IMR-90 (cell line): ENCODE results near the gene PPP1R37. TPM values are rescaled to one million over a fixed set of nuclear protein-coding genes. Genes with fewer than 3 reads are reported as not detected.

Experiments used
- ATAC-seq: fragments of 200-7000 bp; cut with Tn5 transposase; 2 replicates; pipeline ENCODE4 v1.9.1; 2020; ENCODE audit warnings: low read depth, mild to moderate bottlenecking, moderate library complexity
- BruUV-seq: library from RNA; stranded (reverse); fragments of 400-500 nt; replicated peaks from 2 replicates; lab custom pipeline; 2021; lab: Mats Ljungman, UMichigan
- CTCF ChIA-PET: fragments of 300-600 bp; formaldehyde crosslinking; extraction: SDS; loops from one replicate; lab custom pipeline; 2021; ENCODE audit warnings: antibody characterized with exemption; lab: Yijun Ruan, JAX
- POLR2A ChIA-PET: fragments of 300-600 bp; sonication (Branson Sonifier 250); formaldehyde crosslinking; loops from one replicate; lab custom pipeline; 2022; ENCODE audit warnings: antibody characterized with exemption; ENCODE audit not compliant: unreplicated experiment; lab: Charles Lee
- DNase-seq: peaks from one replicate; pipeline ENCODE4 v3.0.0; 2013
- H2AFZ ChIP-seq: replicated peaks from 2 replicates; pipeline ENCODE3; 2013; ENCODE audit warnings: low read length, mild to moderate bottlenecking; ENCODE audit not compliant: poor library complexity
- H2AK5ac ChIP-seq: 2 replicates; pipeline ENCODE4 v1.6.1; 2013; ENCODE audit warnings: low read depth, low read length, inconsistent platforms
- H2AK9ac ChIP-seq: replicated peaks from 2 replicates; pipeline ENCODE3; 2013; ENCODE audit warnings: mild to moderate bottlenecking, low read depth, low read length, moderate library complexity; ENCODE audit not compliant: poor library complexity
- H2BK120ac ChIP-seq: 2 replicates; pipeline ENCODE4 v1.6.1; 2013; ENCODE audit warnings: low read depth, low read length, inconsistent platforms
- H2BK15ac ChIP-seq: 3 replicates; pipeline ENCODE4 v1.6.1; 2013; ENCODE audit warnings: low read depth, low read length, inconsistent platforms
- H2BK20ac ChIP-seq: 2 replicates; pipeline ENCODE4 v1.6.1; 2013; ENCODE audit warnings: low read depth, mild to moderate bottlenecking, inconsistent platforms, low read length, moderate library complexity
- H2BK5ac ChIP-seq: 2 replicates; pipeline ENCODE4 v1.6.1; 2013; ENCODE audit warnings: mild to moderate bottlenecking, low read depth, low read length, inconsistent platforms; ENCODE audit not compliant: poor library complexity, severe bottlenecking
- H3K14ac ChIP-seq: replicated peaks from 2 replicates; pipeline ENCODE4 v1.6.1; 2013; ENCODE audit warnings: low read depth, low read length, inconsistent platforms
- H3K18ac ChIP-seq: 2 replicates; pipeline ENCODE4 v1.6.1; 2013; ENCODE audit warnings: low read depth, low read length, control low read depth
- H3K23ac ChIP-seq: 2 replicates; pipeline ENCODE4 v1.6.1; 2013; ENCODE audit warnings: low read depth, low read length, inconsistent platforms
- H3K27ac ChIP-seq: 2 replicates; pipeline ENCODE4 v1.5.1; 2013; ENCODE audit warnings: mild to moderate bottlenecking, control low read depth, low read length; ENCODE audit not compliant: insufficient read depth
- H3K27me3 ChIP-seq: 2 replicates; pipeline ENCODE4 v1.6.1; 2013; ENCODE audit warnings: low read length; ENCODE audit not compliant: control insufficient read depth, insufficient read depth
- H3K36me3 ChIP-seq: 2 replicates; pipeline ENCODE4 v1.6.1; 2013; ENCODE audit warnings: low read length, mixed read lengths; ENCODE audit not compliant: control insufficient read depth, insufficient read depth
- H3K4ac ChIP-seq: 2 replicates; pipeline ENCODE4 v1.6.1; 2013; ENCODE audit warnings: low read depth, low read length, inconsistent platforms
- H3K4me1 ChIP-seq: 2 replicates; pipeline ENCODE4 v1.6.1; 2013; ENCODE audit warnings: low read length, mixed read lengths; ENCODE audit not compliant: control insufficient read depth, insufficient read depth
- H3K4me2 ChIP-seq: 2 replicates; pipeline ENCODE4 v1.6.1; 2013; ENCODE audit warnings: low read depth, mild to moderate bottlenecking, control low read depth, low read length, moderate library complexity
- H3K4me3 ChIP-seq: 2 replicates; pipeline ENCODE4 v1.5.1; 2013; ENCODE audit warnings: low read depth, mild to moderate bottlenecking, control low read depth, low read length, moderate library complexity; ENCODE audit not compliant: insufficient read depth
- H3K56ac ChIP-seq: 2 replicates; pipeline ENCODE4 v1.6.1; 2013; ENCODE audit warnings: low read length, inconsistent platforms; ENCODE audit not compliant: insufficient read depth; ENCODE audit errors: extremely low read depth
- H3K79me1 ChIP-seq, 2 experiments: 2 replicates each; pipeline ENCODE4 v1.6.1; 2013; ENCODE audit warnings: low read length in 2 of 2, inconsistent platforms in 1 of 2, low read depth in 1 of 2
- H3K9ac ChIP-seq: 2 replicates; pipeline ENCODE4 v1.6.1; 2013; ENCODE audit warnings: low read depth, low read length, control low read depth
- H3K9me1 ChIP-seq: 2 replicates; pipeline ENCODE4 v1.6.1; 2013; ENCODE audit warnings: low read length, inconsistent platforms; ENCODE audit not compliant: insufficient read depth
- H3K9me3 ChIP-seq: 2 replicates; pipeline ENCODE4 v1.6.1; 2013; ENCODE audit warnings: low read length; ENCODE audit not compliant: control insufficient read depth, insufficient read depth
- H4K20me1 ChIP-seq: 2 replicates; pipeline ENCODE4 v1.6.1; 2013; ENCODE audit warnings: low read length, inconsistent platforms; ENCODE audit not compliant: insufficient read depth
- H4K5ac ChIP-seq: 2 replicates; pipeline ENCODE4 v1.6.1; 2013; ENCODE audit warnings: mild to moderate bottlenecking, low read depth, low read length, control low read depth
- H4K8ac ChIP-seq, 2 experiments: 2 replicates each; pipeline ENCODE4 v1.6.1; 2013; ENCODE audit warnings: low read depth in 2 of 2, low read length in 2 of 2, control low read depth in 1 of 2, inconsistent platforms in 1 of 2
- H4K91ac ChIP-seq: 2 replicates; pipeline ENCODE4 v1.6.1; 2013; ENCODE audit warnings: low read depth, low read length, inconsistent platforms; ENCODE audit not compliant: insufficient read depth
- CEBPB ChIP-seq: IDR thresholded peaks from 2 replicates; pipeline ENCODE4 v1.6.1; 2012; ENCODE audit warnings: low read depth, low read length, improper control_type of control experiment
- ELK1 ChIP-seq: fragments of 150-350 bp; IDR thresholded peaks from 2 replicates; pipeline ENCODE4 v1.6.1; 2016; ENCODE audit warnings: low read depth, mild to moderate bottlenecking, low read length, moderate library complexity, borderline replicate concordance
- MAFK ChIP-seq: IDR thresholded peaks from 2 replicates; pipeline ENCODE4 v1.6.1; 2012; ENCODE audit warnings: low read depth, low read length, improper control_type of control experiment
- NFE2L2 ChIP-seq: fragments of 150-350 bp; IDR thresholded peaks from 2 replicates; pipeline ENCODE4 v1.6.1; 2016; ENCODE audit warnings: low read depth, mild to moderate bottlenecking, low read length
- POLR2A ChIP-seq: IDR thresholded peaks from 2 replicates; pipeline ENCODE4 v1.6.1; 2012; ENCODE audit warnings: mild to moderate bottlenecking, low read depth, low read length
- RFX5 ChIP-seq: IDR thresholded peaks from 2 replicates; pipeline ENCODE4 v1.8.0; 2012; ENCODE audit warnings: low read depth, mild to moderate bottlenecking, low read length, moderate library complexity
- USF2 ChIP-seq: fragments of 150-350 bp; IDR thresholded peaks from 2 replicates; pipeline ENCODE4 v1.6.1; 2017; ENCODE audit warnings: mild to moderate bottlenecking, antibody characterized with exemption, low read length, low read depth
- WGBS, 2 experiments: methylation state at CpG; one replicate each; pipeline versions ENCODE4 v1.1.5 to v1.1.7; 2013; ENCODE audit warnings: missing lambda C conversion rate in 2 of 2; ENCODE audit not compliant: insufficient read length in 1 of 2; ENCODE audit errors: extremely low coverage in 2 of 2; 5-methylcytosine and 5-hydroxymethylcytosine counted together
- dilution Hi-C: fragments of 300-500 bp; cut with HindIII; formaldehyde crosslinking; loops from one replicate; pipeline ENCODE4 v1.14.3; 2018; ENCODE audit warnings: low sequenced_read_pairs; ENCODE audit not compliant: unreplicated experiment
- in situ Hi-C: fragments of 300-500 bp; cut with MboI; formaldehyde crosslinking; loops from 3 replicates; pipeline ENCODE4 v1.14.3; 2019; ENCODE audit warnings: low sequenced_read_pairs, inconsistent platforms, mixed read lengths
- intact Hi-C: fragments of 100-400 bp; cut with micrococcal nuclease; formaldehyde crosslinking; loops from 2 replicates; pipeline ENCODE4 v1.10.0; 2022
- polyA plus RNA-seq, 3 experiments: library from polyadenylated mRNA; depleted of rRNA; stranded (reverse); fragments of >200 nt; gene quantifications; 2 replicates each; pipeline ENCODE4 v1.2.3, GENCODE V29; 2012; ENCODE audit warnings: low replicate concordance in 1 of 3
- total RNA-seq: library from RNA; depleted of rRNA; stranded (reverse); fragments of >200 nt; gene quantifications from 2 replicates; pipeline ENCODE4 v1.2.3, GENCODE V29; 2012

PPP1R37 gene
- total and polyA plus RNA-seq, 2 of the 4 experiments (the other 2 are of a cell fraction), result 13.1 to 18.5 TPM

GRCh38 chr19:45128806-45129205 lies 35.8 kb downstream of the PPP1R37 start:
- Histone ChIP-seq H3K14ac (no peak overlapping the region), H2BK20ac (no peak overlapping the region), H4K8ac (no peak overlapping the region), H3K27me3 (no peaks in the 10 kb centered on the region), H2BK120ac (no peak overlapping the region), H3K9ac (no peak overlapping the region), H3K27ac (no peak overlapping the region), H3K4me3 (no peak overlapping the region), H3K4me1 (no peaks in the 10 kb centered on the region; the same call in 1 of the 2 replicates), H3K18ac (no peak overlapping the region), H3K56ac (no peak overlapping the region), H3K4ac (no peak overlapping the region), H4K20me1 (peaks cover 80% of the 10 kb centered on the region), H3K36me3 (0 out of 2 replicates have a peak, but pooled peaks cover 4% of the 10 kb centered on the region), H3K9me1 (peaks cover 13% of the 10 kb centered on the region), H2AK9ac (no peak overlapping the region), H3K23ac (no peak overlapping the region), H2AK5ac (no peak overlapping the region), H4K91ac (no peak overlapping the region), H2BK5ac (no peak overlapping the region), H4K5ac (no peak overlapping the region), H3K79me1 (peaks cover 40 to 85% of the 10 kb centered on the region in 2 experiments), H2BK15ac (no peak overlapping the region), H3K4me2 (no peak overlapping the region), H2AFZ (no peak overlapping the region), H3K9me3 (no peaks in the 10 kb centered on the region)
- dilution Hi-C loops, result no loop called here
- ChIA-PET CTCF (no interaction called here), POLR2A (no interaction called here)
- TF ChIP-seq CEBPB, result no peak
- no peak for TF ChIP-seq USF2
- TF ChIP-seq RFX5, result no peak
- TF ChIP-seq ELK1, result no peak
- no peak for TF ChIP-seq POLR2A
- TF ChIP-seq MAFK, result no peak
- TF ChIP-seq NFE2L2, result no peak
- intact Hi-C loops, result loop anchor here (5.0 kb wide), 1 partner anchor 37 kb away; the partner anchor contains the start of gene PPP1R37
- WGBS, 2 experiments, result 93% methylated on average over 4 of the region's 5 CpGs; no CpG with 5 or more reads in 1 of the 2 experiments
- ATAC-seq (no peak), DNase-seq (no peak)
- BruUV-seq, result no TSS peak
- in situ Hi-C loops, result no loop called here
